GM13977 (cell line): ENCODE measurements around the gene CYLD.

Experiments used
- DNase-seq: peaks from one replicate; pipeline ENCODE4 v3.0.0; 2012; ENCODE audit warnings: low spot score
- in situ Hi-C: fragments of 300-500 bp; cut with MboI; formaldehyde crosslinking; loops from one replicate; pipeline ENCODE4 v1.12.0; 2022; ENCODE audit warnings: low sequenced_read_pairs, low pct_unique_long_range_greater_than_20kb, mixed read lengths, inconsistent platforms; ENCODE audit not compliant: unreplicated experiment
- TF ChIP-seq, protein P1 (sequence below): IDR thresholded peaks from 2 replicates; pipeline ENCODE4 v1.5.1; 2012; ENCODE audit warnings: mild to moderate bottlenecking, control low read depth; ENCODE audit not compliant: insufficient read depth; ENCODE audit errors: extremely low read depth, missing control alignments

The CYLD gene

DNA sequence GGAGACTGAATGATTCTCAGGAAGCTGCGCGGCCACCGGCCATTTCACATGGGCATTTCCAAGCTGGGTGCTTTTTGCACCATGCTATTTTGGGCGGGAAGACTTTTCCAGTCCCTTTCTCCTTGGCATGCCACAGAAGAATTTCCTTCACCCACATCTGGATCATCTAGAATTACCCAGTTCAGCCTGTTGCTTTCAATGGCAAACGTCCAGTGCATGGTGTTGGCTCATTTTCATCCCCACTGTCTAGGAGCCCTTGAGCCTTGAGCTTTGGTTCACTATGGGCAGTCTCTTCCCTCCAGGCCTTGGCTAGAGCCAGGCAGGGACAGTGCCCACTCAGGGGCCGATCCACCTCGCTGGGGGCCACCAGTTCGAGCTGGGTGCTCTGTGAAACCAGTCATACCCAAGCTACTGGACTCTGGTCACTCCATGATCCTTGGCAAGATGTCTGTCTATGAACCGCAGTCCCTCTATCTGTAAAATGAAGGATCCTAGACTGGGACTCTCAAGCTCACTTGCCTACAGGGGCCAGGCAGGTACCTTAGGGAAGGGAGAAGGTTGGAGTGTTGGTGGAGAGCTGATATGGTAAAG is 71.1 kb downstream of the CYLD start:
- TF ChIP-seq, protein P1, sequence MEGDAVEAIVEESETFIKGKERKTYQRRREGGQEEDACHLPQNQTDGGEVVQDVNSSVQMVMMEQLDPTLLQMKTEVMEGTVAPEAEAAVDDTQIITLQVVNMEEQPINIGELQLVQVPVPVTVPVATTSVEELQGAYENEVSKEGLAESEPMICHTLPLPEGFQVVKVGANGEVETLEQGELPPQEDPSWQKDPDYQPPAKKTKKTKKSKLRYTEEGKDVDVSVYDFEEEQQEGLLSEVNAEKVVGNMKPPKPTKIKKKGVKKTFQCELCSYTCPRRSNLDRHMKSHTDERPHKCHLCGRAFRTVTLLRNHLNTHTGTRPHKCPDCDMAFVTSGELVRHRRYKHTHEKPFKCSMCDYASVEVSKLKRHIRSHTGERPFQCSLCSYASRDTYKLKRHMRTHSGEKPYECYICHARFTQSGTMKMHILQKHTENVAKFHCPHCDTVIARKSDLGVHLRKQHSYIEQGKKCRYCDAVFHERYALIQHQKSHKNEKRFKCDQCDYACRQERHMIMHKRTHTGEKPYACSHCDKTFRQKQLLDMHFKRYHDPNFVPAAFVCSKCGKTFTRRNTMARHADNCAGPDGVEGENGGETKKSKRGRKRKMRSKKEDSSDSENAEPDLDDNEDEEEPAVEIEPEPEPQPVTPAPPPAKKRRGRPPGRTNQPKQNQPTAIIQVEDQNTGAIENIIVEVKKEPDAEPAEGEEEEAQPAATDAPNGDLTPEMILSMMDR: no peak
- in situ Hi-C loops: no loop called here
- DNase-seq: no peak

- TF ChIP-seq, protein P1: no peak
- DNase-seq: no peak
- in situ Hi-C loops: no loop called here
Measured at GRCh38 chr16:50814052-50814451, 72.2 kb downstream of the CYLD start.

DNA sequence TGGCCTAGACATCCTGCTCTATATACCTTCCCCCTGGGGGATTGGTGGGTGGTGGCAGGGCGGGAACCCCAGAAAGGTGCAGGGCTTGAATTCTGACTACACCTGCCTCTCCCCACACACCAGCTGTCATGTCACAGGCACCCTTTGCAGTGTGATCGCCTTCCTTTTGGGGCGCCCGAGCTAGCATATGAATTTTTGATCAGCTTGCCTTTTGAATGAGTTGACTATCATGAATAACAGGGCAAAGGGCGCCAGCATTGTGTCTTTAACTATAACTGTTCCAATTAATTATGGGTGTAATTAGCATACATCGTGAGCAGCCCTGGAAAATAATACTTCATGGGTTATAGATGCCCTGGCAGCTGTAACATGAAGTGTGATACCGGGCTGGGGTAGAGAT is 72.7 kb downstream of the CYLD start:
- in situ Hi-C loops: no loop called here
- DNase-seq: no peak
- TF ChIP-seq, protein P1: no peak

- TF ChIP-seq, protein P1: no peak
- DNase-seq: no peak
- in situ Hi-C loops: no loop called here
Measured at GRCh38 chr16:50815382-50815781, 73.5 kb downstream of the CYLD start.

GRCh38 chr16:50816901-50817555 is 75.1 kb downstream of the CYLD start:
- TF ChIP-seq, protein P1: no peak

DNA sequence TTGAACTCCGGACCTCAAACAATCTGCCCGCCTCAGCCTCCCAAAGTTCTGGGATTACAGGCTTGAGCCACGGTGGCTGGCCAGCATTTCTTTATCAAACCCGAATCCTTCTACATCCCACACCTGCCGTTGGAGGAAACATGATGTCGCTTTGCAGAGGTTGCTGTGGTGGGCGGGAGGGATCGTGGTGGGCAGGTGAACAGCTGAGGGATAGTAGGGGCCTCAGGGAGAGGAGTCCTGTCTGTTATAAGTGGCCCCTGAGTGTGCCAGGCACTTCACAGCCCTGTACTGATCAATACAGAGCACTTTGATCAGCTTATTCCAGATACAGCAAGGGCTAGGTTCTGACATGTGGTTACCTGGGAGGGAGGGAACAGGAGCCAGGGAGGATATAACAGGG is 76.5 kb downstream of the CYLD start:
- no peak for DNase-seq
- TF ChIP-seq, protein P1: no peak
- in situ Hi-C loops: no loop called here

More at GRCh38 chr16:50816901-50817555, 75.1 kb downstream of the CYLD start:
- no peak for DNase-seq
- in situ Hi-C loops: no loop called here
